IMR-90 (cell line): ENCODE measurements around the gene ZYG11B. TPM values are rescaled to one million over a fixed set of nuclear protein-coding genes. Genes with fewer than 3 reads are reported as not detected.

Experiments
- ATAC-seq: fragments of 200-7000 bp; cut with Tn5 transposase; 2 replicates; pipeline ENCODE4 v1.9.1; 2020; ENCODE audit warnings: low read depth, mild to moderate bottlenecking, moderate library complexity
- BruUV-seq: library from RNA; stranded (reverse); fragments of 400-500 nt; replicated peaks from 2 replicates; lab custom pipeline; 2021; lab: Mats Ljungman, UMichigan
- CTCF ChIA-PET: fragments of 300-600 bp; formaldehyde crosslinking; extraction: SDS; loops from one replicate; lab custom pipeline; 2021; ENCODE audit warnings: antibody characterized with exemption; lab: Yijun Ruan, JAX
- POLR2A ChIA-PET: fragments of 300-600 bp; sonication (Branson Sonifier 250); formaldehyde crosslinking; loops from one replicate; lab custom pipeline; 2022; ENCODE audit warnings: antibody characterized with exemption; ENCODE audit not compliant: unreplicated experiment; lab: Charles Lee
- DNase-seq: peaks from one replicate; pipeline ENCODE4 v3.0.0; 2013
- H2AFZ ChIP-seq: replicated peaks from 2 replicates; pipeline ENCODE3; 2013; ENCODE audit warnings: low read length, mild to moderate bottlenecking; ENCODE audit not compliant: poor library complexity
- H2AK5ac ChIP-seq: 2 replicates; pipeline ENCODE4 v1.6.1; 2013; ENCODE audit warnings: low read depth, low read length, inconsistent platforms
- H2AK9ac ChIP-seq: replicated peaks from 2 replicates; pipeline ENCODE3; 2013; ENCODE audit warnings: mild to moderate bottlenecking, low read depth, low read length, moderate library complexity; ENCODE audit not compliant: poor library complexity
- H2BK120ac ChIP-seq: 2 replicates; pipeline ENCODE4 v1.6.1; 2013; ENCODE audit warnings: low read depth, low read length, inconsistent platforms
- H2BK15ac ChIP-seq: 3 replicates; pipeline ENCODE4 v1.6.1; 2013; ENCODE audit warnings: low read depth, low read length, inconsistent platforms
- H2BK20ac ChIP-seq: 2 replicates; pipeline ENCODE4 v1.6.1; 2013; ENCODE audit warnings: low read depth, mild to moderate bottlenecking, inconsistent platforms, low read length, moderate library complexity
- H2BK5ac ChIP-seq: 2 replicates; pipeline ENCODE4 v1.6.1; 2013; ENCODE audit warnings: mild to moderate bottlenecking, low read depth, low read length, inconsistent platforms; ENCODE audit not compliant: poor library complexity, severe bottlenecking
- H3K14ac ChIP-seq: replicated peaks from 2 replicates; pipeline ENCODE4 v1.6.1; 2013; ENCODE audit warnings: low read depth, low read length, inconsistent platforms
- H3K18ac ChIP-seq: 2 replicates; pipeline ENCODE4 v1.6.1; 2013; ENCODE audit warnings: low read depth, low read length, control low read depth
- H3K23ac ChIP-seq: 2 replicates; pipeline ENCODE4 v1.6.1; 2013; ENCODE audit warnings: low read depth, low read length, inconsistent platforms
- H3K27ac ChIP-seq: 2 replicates; pipeline ENCODE4 v1.5.1; 2013; ENCODE audit warnings: mild to moderate bottlenecking, control low read depth, low read length; ENCODE audit not compliant: insufficient read depth
- H3K27me3 ChIP-seq: 2 replicates; pipeline ENCODE4 v1.6.1; 2013; ENCODE audit warnings: low read length; ENCODE audit not compliant: control insufficient read depth, insufficient read depth
- H3K36me3 ChIP-seq: 2 replicates; pipeline ENCODE4 v1.6.1; 2013; ENCODE audit warnings: low read length, mixed read lengths; ENCODE audit not compliant: control insufficient read depth, insufficient read depth
- H3K4ac ChIP-seq: 2 replicates; pipeline ENCODE4 v1.6.1; 2013; ENCODE audit warnings: low read depth, low read length, inconsistent platforms
- H3K4me1 ChIP-seq: 2 replicates; pipeline ENCODE4 v1.6.1; 2013; ENCODE audit warnings: low read length, mixed read lengths; ENCODE audit not compliant: control insufficient read depth, insufficient read depth
- H3K4me2 ChIP-seq: 2 replicates; pipeline ENCODE4 v1.6.1; 2013; ENCODE audit warnings: low read depth, mild to moderate bottlenecking, control low read depth, low read length, moderate library complexity
- H3K4me3 ChIP-seq: 2 replicates; pipeline ENCODE4 v1.5.1; 2013; ENCODE audit warnings: low read depth, mild to moderate bottlenecking, control low read depth, low read length, moderate library complexity; ENCODE audit not compliant: insufficient read depth
- H3K56ac ChIP-seq: 2 replicates; pipeline ENCODE4 v1.6.1; 2013; ENCODE audit warnings: low read length, inconsistent platforms; ENCODE audit not compliant: insufficient read depth; ENCODE audit errors: extremely low read depth
- H3K79me1 ChIP-seq, 2 experiments: 2 replicates each; pipeline ENCODE4 v1.6.1; 2013; ENCODE audit warnings: low read length in 2 of 2, inconsistent platforms in 1 of 2, low read depth in 1 of 2
- H3K9ac ChIP-seq: 2 replicates; pipeline ENCODE4 v1.6.1; 2013; ENCODE audit warnings: low read depth, low read length, control low read depth
- H3K9me1 ChIP-seq: 2 replicates; pipeline ENCODE4 v1.6.1; 2013; ENCODE audit warnings: low read length, inconsistent platforms; ENCODE audit not compliant: insufficient read depth
- H3K9me3 ChIP-seq: 2 replicates; pipeline ENCODE4 v1.6.1; 2013; ENCODE audit warnings: low read length; ENCODE audit not compliant: control insufficient read depth, insufficient read depth
- H4K20me1 ChIP-seq: 2 replicates; pipeline ENCODE4 v1.6.1; 2013; ENCODE audit warnings: low read length, inconsistent platforms; ENCODE audit not compliant: insufficient read depth
- H4K5ac ChIP-seq: 2 replicates; pipeline ENCODE4 v1.6.1; 2013; ENCODE audit warnings: mild to moderate bottlenecking, low read depth, low read length, control low read depth
- H4K8ac ChIP-seq, 2 experiments: 2 replicates each; pipeline ENCODE4 v1.6.1; 2013; ENCODE audit warnings: low read depth in 2 of 2, low read length in 2 of 2, control low read depth in 1 of 2, inconsistent platforms in 1 of 2
- H4K91ac ChIP-seq: 2 replicates; pipeline ENCODE4 v1.6.1; 2013; ENCODE audit warnings: low read depth, low read length, inconsistent platforms; ENCODE audit not compliant: insufficient read depth
- CHD1 ChIP-seq: IDR thresholded peaks from 2 replicates; pipeline ENCODE4 v1.6.1; 2012; ENCODE audit warnings: low read depth, low read length, improper control_type of control experiment
- CTCF ChIP-seq: conservative IDR thresholded peaks from 2 replicates; pipeline ENCODE4 v1.5.1; 2012; ENCODE audit warnings: mild to moderate bottlenecking, low read depth, low read length, improper control_type of control experiment
- ELK1 ChIP-seq: fragments of 150-350 bp; IDR thresholded peaks from 2 replicates; pipeline ENCODE4 v1.6.1; 2016; ENCODE audit warnings: low read depth, mild to moderate bottlenecking, low read length, moderate library complexity, borderline replicate concordance
- FOS ChIP-seq: fragments of 150-350 bp; IDR thresholded peaks from 2 replicates; pipeline ENCODE4 v1.6.1; 2016; ENCODE audit warnings: low read depth, low read length
- MAFK ChIP-seq: IDR thresholded peaks from 2 replicates; pipeline ENCODE4 v1.6.1; 2012; ENCODE audit warnings: low read depth, low read length, improper control_type of control experiment
- MAZ ChIP-seq: IDR thresholded peaks from 2 replicates; pipeline ENCODE4 v1.6.1; 2012; ENCODE audit warnings: low read depth, mild to moderate bottlenecking, low read length, improper control_type of control experiment, moderate library complexity, borderline replicate concordance
- MXI1 ChIP-seq: IDR thresholded peaks from 2 replicates; pipeline ENCODE4 v1.6.1; 2012; ENCODE audit warnings: low read depth, mild to moderate bottlenecking, low read length, moderate library complexity, borderline replicate concordance
- NFE2L2 ChIP-seq: fragments of 150-350 bp; IDR thresholded peaks from 2 replicates; pipeline ENCODE4 v1.6.1; 2016; ENCODE audit warnings: low read depth, mild to moderate bottlenecking, low read length
- RAD21 ChIP-seq: IDR thresholded peaks from 2 replicates; pipeline ENCODE4 v1.6.1; 2012; ENCODE audit warnings: low read length, improper control_type of control experiment
- SMC3 ChIP-seq: fragments of 150-350 bp; IDR thresholded peaks from 2 replicates; pipeline ENCODE4 v1.6.1; 2016; ENCODE audit warnings: low read depth, mild to moderate bottlenecking, antibody characterized with exemption, low read length, moderate library complexity
- USF2 ChIP-seq: fragments of 150-350 bp; IDR thresholded peaks from 2 replicates; pipeline ENCODE4 v1.6.1; 2017; ENCODE audit warnings: mild to moderate bottlenecking, antibody characterized with exemption, low read length, low read depth
- WGBS, 2 experiments: methylation state at CpG; one replicate each; pipeline versions ENCODE4 v1.1.5 to v1.1.7; 2013; ENCODE audit warnings: missing lambda C conversion rate in 2 of 2; ENCODE audit not compliant: insufficient read length in 1 of 2; ENCODE audit errors: extremely low coverage in 2 of 2; 5-methylcytosine and 5-hydroxymethylcytosine counted together
- dilution Hi-C: fragments of 300-500 bp; cut with HindIII; formaldehyde crosslinking; loops from one replicate; pipeline ENCODE4 v1.14.3; 2018; ENCODE audit warnings: low sequenced_read_pairs; ENCODE audit not compliant: unreplicated experiment
- in situ Hi-C: fragments of 300-500 bp; cut with MboI; formaldehyde crosslinking; loops from 3 replicates; pipeline ENCODE4 v1.14.3; 2019; ENCODE audit warnings: low sequenced_read_pairs, inconsistent platforms, mixed read lengths
- intact Hi-C: fragments of 100-400 bp; cut with micrococcal nuclease; formaldehyde crosslinking; loops from 2 replicates; pipeline ENCODE4 v1.10.0; 2022
- polyA plus RNA-seq, 3 experiments: library from polyadenylated mRNA; depleted of rRNA; stranded (reverse); fragments of >200 nt; gene quantifications; 2 replicates each; pipeline ENCODE4 v1.2.3, GENCODE V29; 2012; ENCODE audit warnings: low replicate concordance in 1 of 3
- total RNA-seq: library from RNA; depleted of rRNA; stranded (reverse); fragments of >200 nt; gene quantifications from 2 replicates; pipeline ENCODE4 v1.2.3, GENCODE V29; 2012

The ZYG11B gene
- total and polyA plus RNA-seq, 2 of the 4 experiments (the other 2 are of a cell fraction): 8.1 to 55.2 TPM

- intact Hi-C loops: no loop called here
- POLR2A ChIA-PET: no interaction called here
Observed at GRCh38 chr1:52795464-52795863, 69.2 kb downstream of the ZYG11B start.

More at GRCh38 chr1:52795464-52795863, 69.2 kb downstream of the ZYG11B start:
- Histone ChIP-seq H3K14ac (no peak overlapping the region), H3K4ac (no peak overlapping the region), H3K27me3 (no peaks in the 10 kb centered on the region), H2BK120ac (no peak overlapping the region), H3K4me2 (no peak overlapping the region), H4K91ac (no peak overlapping the region), H2AK9ac (no peak overlapping the region), H3K9me1 (no peaks in the 10 kb centered on the region), H4K20me1 (no peaks in the 10 kb centered on the region), H3K27ac (no peak overlapping the region), H4K5ac (no peak overlapping the region), H2BK20ac (no peak overlapping the region), H3K36me3 (peaks cover 17% of the 10 kb centered on the region), H3K56ac (no peak overlapping the region), H3K9ac (no peak overlapping the region), H3K18ac (no peak overlapping the region), H3K9me3 (no peaks in the 10 kb centered on the region), H3K4me1 (no peaks in the 10 kb centered on the region), H3K23ac (no peak overlapping the region), H3K79me1 (no peaks in the 10 kb centered on the region; a peak in 2 of 4 replicates), H2AFZ (no peak overlapping the region), H2BK5ac (no peak overlapping the region), H2BK15ac (no peak overlapping the region), H2AK5ac (no peak overlapping the region), H3K4me3 (no peak overlapping the region), H4K8ac (no peak overlapping the region)
- no TSS peak for BruUV-seq
- in situ Hi-C loops (no loop called here), dilution Hi-C loops (no loop called here)
- 100% methylated on average over 1 of the region's 3 CpGs; no CpG with 5 or more reads in 1 of the 2 experiments for WGBS, 2 experiments
- CTCF ChIA-PET: interaction anchor here (0.5 kb wide), 1 partner anchor 21 kb away, joined by 4 read pairs; no protein-coding TSS in a partner anchor
- TF ChIP-seq MAFK: no peak
- no peak for TF ChIP-seq FOS
- TF ChIP-seq ELK1: no peak
- TF ChIP-seq RAD21: no peak
- TF ChIP-seq MAZ: no peak
- no peak for TF ChIP-seq MXI1
- no peak for TF ChIP-seq SMC3
- no peak for TF ChIP-seq CHD1
- no peak for TF ChIP-seq NFE2L2
- no peak for TF ChIP-seq CTCF
- no peak for TF ChIP-seq USF2
- no peak for ATAC-seq
- no peak for DNase-seq
